Endodermal cell (in vitro differentiated cells): ENCODE results near the gene NID2. TPM values are rescaled to one million over a fixed set of nuclear protein-coding genes. Genes with fewer than 3 reads are reported as not detected.
A peak's percentile ranks its signal among the peaks of the same experiment; 100 is the strongest.

Experiments used
- DNase-seq: peaks from one replicate; pipeline ENCODE4 v3.0.0-alpha.2; 2017
- H3K27ac ChIP-seq: 2 replicates; pipeline ENCODE4 v1.5.1; 2013; ENCODE audit warnings: mild to moderate bottlenecking, low read depth, low read length, moderate library complexity
- H3K27me3 ChIP-seq: 2 replicates; pipeline ENCODE4 v1.6.1; 2013; ENCODE audit warnings: mild to moderate bottlenecking, low read length, moderate library complexity; ENCODE audit not compliant: insufficient read depth, control insufficient read depth, poor library complexity, severe bottlenecking
- H3K36me3 ChIP-seq: 2 replicates; pipeline ENCODE4 v1.7.0; 2013; ENCODE audit warnings: mild to moderate bottlenecking, low read length, moderate library complexity; ENCODE audit not compliant: control insufficient read depth, insufficient read depth
- H3K4me1 ChIP-seq: one replicate; pipeline ENCODE4 v1.7.0; 2013; ENCODE audit warnings: low read length; ENCODE audit not compliant: control insufficient read depth, insufficient read depth
- H3K4me3 ChIP-seq: 2 replicates; pipeline ENCODE4 v1.5.1; 2013; ENCODE audit warnings: mild to moderate bottlenecking, low read length, moderate library complexity
- H3K9ac ChIP-seq: 2 replicates; pipeline ENCODE4 v1.6.1; 2013; ENCODE audit warnings: mild to moderate bottlenecking, low read length, moderate library complexity; ENCODE audit not compliant: poor library complexity, severe bottlenecking; ENCODE audit errors: extremely low read depth
- H3K9me3 ChIP-seq: 2 replicates; pipeline ENCODE4 v1.6.1; 2013; ENCODE audit warnings: mild to moderate bottlenecking, low read length, moderate library complexity; ENCODE audit not compliant: control insufficient read depth
- H3K27ac Mint-ChIP-seq: 2 replicates; pipeline ENCODE4 v1.8.0; 2020; ENCODE audit warnings: mixed read lengths
- H3K27me3 Mint-ChIP-seq: 2 replicates; pipeline ENCODE4 v1.8.0; 2021; ENCODE audit warnings: mild to moderate bottlenecking, mixed read lengths; ENCODE audit not compliant: insufficient read depth
- H3K36me3 Mint-ChIP-seq: 2 replicates; pipeline ENCODE4 v1.8.0; 2020; ENCODE audit warnings: low read depth, mixed read lengths
- H3K4me1 Mint-ChIP-seq: 2 replicates; pipeline ENCODE4 v1.8.0; 2020; ENCODE audit warnings: mixed read lengths
- H3K4me3 Mint-ChIP-seq: 2 replicates; pipeline ENCODE4 v1.8.0; 2020; ENCODE audit warnings: mild to moderate bottlenecking, moderate library complexity, mixed read lengths
- H3K9me3 Mint-ChIP-seq: 2 replicates; pipeline ENCODE4 v1.8.0; 2020; ENCODE audit warnings: mild to moderate bottlenecking, mixed read lengths
- CTCF ChIP-seq: fragments of 200-600 bp; sonication (generic); conservative IDR thresholded peaks from 2 replicates; pipeline ENCODE4 v1.5.0; 2021; ENCODE audit warnings: antibody characterized with exemption, mild to moderate bottlenecking
- WGBS, 2 experiments: methylation state at CpG; one replicate each; pipeline versions ENCODE4 v1.1.5 to v1.1.7; 2013; ENCODE audit warnings: missing lambda C conversion rate in 2 of 2, mixed read lengths in 1 of 2; ENCODE audit not compliant: insufficient coverage in 1 of 2, insufficient read length in 1 of 2; 5-methylcytosine and 5-hydroxymethylcytosine counted together
- total RNA-seq, 2 donors: library from RNA; stranded (reverse); fragmentation: NEBNext Ultra II Directional in 1 of 2; extraction: Animal tissue kit (Norgen Biotek cat#: 25700) in 1 of 2; gene quantifications; 2 replicates in 1 of 2; 3 replicates in 1 of 2; pipeline ENCODE4 v1.2.1, GENCODE V29; 2021

NID2 gene
- total RNA-seq, 2 donors from 2014 or later, result 1.7 to 2.9 TPM

- no peak overlapping the region for H3K27ac Mint-ChIP-seq
- H3K9ac ChIP-seq, result no peak overlapping the region
- H3K9me3 ChIP-seq, result no peaks in the 10 kb centered on the region
- peaks cover 3% of the 10 kb centered on the region for H3K27me3 Mint-ChIP-seq
- H3K4me1 ChIP-seq, result no peaks in the 10 kb centered on the region
- H3K27ac ChIP-seq, result no peak overlapping the region
- no peaks in the 10 kb centered on the region for H3K27me3 ChIP-seq
- H3K36me3 Mint-ChIP-seq, result no peaks in the 10 kb centered on the region
- no peak for DNase-seq
- no peak for TF ChIP-seq CTCF
- H3K4me3 Mint-ChIP-seq, result no peak overlapping the region
- H3K4me1 Mint-ChIP-seq, result no peaks in the 10 kb centered on the region
- H3K4me3 ChIP-seq, result no peak overlapping the region
- no peaks in the 10 kb centered on the region for H3K36me3 ChIP-seq
- no peaks in the 10 kb centered on the region for H3K9me3 Mint-ChIP-seq
These were observed 23.1 kb upstream of the NID2 start for GRCh38 chr14:52091928-52092327.

GRCh38 chr14:52090936-52091335, 22.1 kb upstream of the NID2 start:
- DNase-seq, result no peak
- no peaks in the 10 kb centered on the region for H3K36me3 Mint-ChIP-seq
- no peak overlapping the region for H3K4me3 ChIP-seq
- no peaks in the 10 kb centered on the region for H3K36me3 ChIP-seq
- H3K9ac ChIP-seq, result no peak overlapping the region
- H3K27ac ChIP-seq, result no peak overlapping the region
- WGBS, 2 experiments, result 81 to 87% methylated on average over 4 of the region's 4 CpGs
- no peak for TF ChIP-seq CTCF
- no peak overlapping the region for H3K4me3 Mint-ChIP-seq
- H3K27me3 ChIP-seq, result no peaks in the 10 kb centered on the region
- no peaks in the 10 kb centered on the region for H3K9me3 ChIP-seq
- no peak overlapping the region for H3K27ac Mint-ChIP-seq
- H3K9me3 Mint-ChIP-seq, result no peaks in the 10 kb centered on the region
- no peaks in the 10 kb centered on the region for H3K4me1 ChIP-seq
- peaks cover 3% of the 10 kb centered on the region for H3K27me3 Mint-ChIP-seq
- H3K4me1 Mint-ChIP-seq, result no peaks in the 10 kb centered on the region

GRCh38 chr14:52089218-52089617, 20.4 kb upstream of the NID2 start:
- Histone ChIP-seq H3K9ac (no peak overlapping the region), H3K4me3 (no peak overlapping the region), H3K9me3 (peaks cover 8% of the 10 kb centered on the region), H3K27me3 (no peaks in the 10 kb centered on the region), H3K27ac (no peak overlapping the region), H3K4me1 (no peaks in the 10 kb centered on the region), H3K36me3 (no peaks in the 10 kb centered on the region)
- TF ChIP-seq CTCF, result peak; percentile 25
- Mint-ChIP-seq H3K27me3 (peaks cover 3% of the 10 kb centered on the region), H3K27ac (no peak overlapping the region), H3K4me3 (no peak overlapping the region), H3K9me3 (peaks cover 2% of the 10 kb centered on the region), H3K36me3 (no peaks in the 10 kb centered on the region), H3K4me1 (no peaks in the 10 kb centered on the region)
- 100% methylated on average over 1 of the region's 1 CpG; no CpG with 5 or more reads in 1 of the 2 experiments for whole genome bisulfite sequencing, 2 experiments
- no peak for DNase-seq
